ENCODE results near the gene SLC25A10.

SLC25A10 gene

GRCh38 chr17:81717049-81717765, 5.1 kb downstream of the SLC25A10 start:
- TF ChIP-seq CTCF (IDR thresholded peaks at IDR 0.05; ENCODE audit: insufficient read depth, missing control alignments): no peak
- FAIRE-seq (no peak), DNase-seq (ENCODE audit: insufficient read length, low spot score) (no peak)

DNA sequence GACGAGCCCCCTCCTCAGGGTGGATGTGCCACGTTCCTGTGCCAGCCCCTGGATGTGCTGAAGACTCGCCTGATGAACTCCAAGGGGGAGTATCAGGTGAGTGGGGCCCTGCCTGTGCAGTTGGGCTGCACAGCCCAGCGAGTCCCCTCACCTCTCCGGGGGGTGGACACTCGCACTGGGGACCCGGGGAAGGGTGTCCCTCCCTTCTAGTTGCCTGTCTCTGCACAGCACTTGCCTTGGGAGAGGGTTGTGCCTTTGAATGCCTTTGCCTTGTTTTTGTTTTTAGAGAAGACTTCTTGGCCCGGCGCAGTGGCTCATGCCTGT, 5.6 kb downstream of the SLC25A10 start:
- FAIRE-seq (no peak), DNase-seq (ENCODE audit: insufficient read length, low spot score) (no peak)
- TF ChIP-seq CTCF (IDR thresholded peaks at IDR 0.05; ENCODE audit: insufficient read depth, missing control alignments): no peak

GRCh38 chr17:81719410-81720266, 7.6 kb downstream of the SLC25A10 start:
- no peak for TF ChIP-seq CTCF (IDR thresholded peaks at IDR 0.05; ENCODE audit: insufficient read depth, missing control alignments)
- FAIRE-seq (no peak), DNase-seq (ENCODE audit: insufficient read length, low spot score) (no peak)

DNA sequence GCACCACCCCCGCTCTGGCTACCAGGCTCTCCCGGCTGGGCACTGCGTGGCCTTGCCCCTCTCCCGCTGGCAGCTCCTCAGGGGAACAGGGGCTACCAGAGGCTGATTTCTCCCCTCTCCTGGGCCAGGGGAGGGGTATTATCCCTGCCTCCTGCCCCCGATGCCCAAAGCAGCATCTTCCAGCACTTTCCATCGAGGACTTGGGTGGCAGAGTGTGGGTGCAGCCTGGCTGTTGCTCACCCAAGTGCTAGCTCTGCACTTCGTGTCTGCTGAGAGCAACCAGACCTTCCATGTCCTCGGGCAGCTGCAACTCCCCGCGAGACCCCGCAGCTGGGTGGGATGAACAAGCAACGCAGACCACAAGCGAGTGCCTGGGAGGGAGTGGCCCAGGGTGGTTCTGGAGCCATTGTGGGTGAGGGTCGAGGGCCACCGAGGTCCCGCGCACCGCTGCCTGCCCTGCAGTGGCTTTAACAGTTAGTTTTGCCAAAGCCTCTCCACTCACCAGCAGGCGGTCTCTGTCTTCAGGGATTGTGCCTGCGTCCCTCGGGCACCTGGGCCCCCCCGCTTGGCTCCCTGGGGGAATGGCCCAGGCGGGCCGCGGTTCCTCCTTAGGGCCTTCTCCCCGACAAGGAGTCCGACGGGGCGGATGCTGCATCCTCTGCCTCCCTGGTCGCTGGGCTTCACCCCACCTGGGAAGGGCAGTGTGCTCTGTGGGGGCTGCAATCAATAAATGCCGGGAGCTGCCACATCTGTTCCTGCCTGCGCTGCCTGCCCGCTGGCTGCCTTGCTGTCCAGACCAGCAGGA, 8.4 kb downstream of the SLC25A10 start:
- DNase-seq (ENCODE audit: insufficient read length, low spot score) (no peak), FAIRE-seq (no peak)
- no peak for TF ChIP-seq CTCF (IDR thresholded peaks at IDR 0.05; ENCODE audit: insufficient read depth, missing control alignments)

DNA sequence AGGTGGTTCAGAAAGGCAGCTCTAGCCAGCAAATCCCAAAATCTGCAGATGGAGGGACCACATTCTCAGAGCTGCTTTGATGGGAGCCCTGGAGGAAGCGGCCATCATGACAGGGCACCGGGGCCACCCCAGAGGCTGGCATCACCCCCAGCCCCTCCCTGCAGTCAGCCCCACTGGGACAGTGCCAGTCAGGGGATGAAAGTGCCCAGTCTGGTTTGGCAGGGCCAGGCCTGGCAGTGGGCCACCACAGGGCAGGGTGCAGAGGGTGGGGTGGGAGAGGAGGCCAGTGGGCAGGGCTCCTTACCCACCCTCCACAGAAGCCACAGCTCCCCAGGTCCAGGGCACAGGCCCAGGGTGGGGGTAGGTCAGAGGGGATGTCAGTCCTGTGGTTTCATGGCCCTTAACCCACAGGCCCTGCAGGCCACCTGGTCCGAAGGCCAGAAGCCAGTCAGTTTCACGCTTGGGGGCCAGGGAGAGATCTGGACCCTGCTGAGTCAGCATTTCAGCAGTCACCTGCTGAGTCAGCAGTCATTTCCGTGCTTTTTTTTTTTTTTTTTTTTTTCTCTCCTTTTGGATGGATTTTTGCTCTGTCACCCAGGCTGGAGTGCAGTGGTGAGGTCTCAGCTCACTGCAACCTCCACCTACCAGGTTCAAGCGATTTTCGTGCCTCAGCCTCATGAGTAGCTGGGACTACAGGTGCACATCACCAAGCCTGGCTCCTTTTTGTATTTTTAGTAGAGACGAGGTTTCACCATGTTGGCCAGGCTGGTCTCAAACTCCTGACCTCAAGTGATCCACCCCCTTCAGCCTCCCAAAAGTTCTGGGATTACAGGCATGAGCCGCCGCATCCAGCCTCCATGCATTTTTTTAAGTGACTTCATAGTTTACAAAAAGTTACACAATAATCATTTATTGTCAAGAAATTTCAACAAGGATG, 10.4 kb downstream of the SLC25A10 start:
- no peak for DNase-seq (ENCODE audit: insufficient read length, low spot score)
- no peak for FAIRE-seq
- no peak for TF ChIP-seq CTCF (IDR thresholded peaks at IDR 0.05; ENCODE audit: insufficient read depth, missing control alignments)

DNA sequence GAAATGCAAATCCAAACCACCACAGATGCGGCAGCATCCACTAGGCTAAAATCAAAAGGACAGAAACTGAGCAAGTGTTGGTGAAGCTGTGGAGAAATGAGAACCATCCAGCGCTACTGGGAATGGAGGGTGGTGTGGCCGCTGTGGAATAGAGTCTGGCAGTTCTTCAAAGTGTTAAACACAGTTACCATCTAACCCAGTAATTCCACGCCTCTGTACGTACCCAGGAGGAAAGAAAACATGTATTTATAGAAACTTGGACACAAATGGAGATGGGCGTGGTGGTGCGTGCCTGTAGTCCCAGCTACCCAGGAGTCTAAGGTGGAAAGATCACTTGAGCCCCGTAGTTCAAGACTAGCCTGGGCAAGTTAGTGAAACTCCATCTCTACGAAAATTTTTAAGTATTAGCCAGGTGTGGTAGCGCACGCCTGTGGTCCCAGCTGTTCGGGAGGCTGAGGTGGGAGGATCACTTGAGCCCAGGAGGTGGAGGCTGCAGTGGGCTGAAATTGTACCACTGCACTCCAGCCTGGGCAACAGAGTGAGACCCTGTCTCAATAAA, 11.6 kb downstream of the SLC25A10 start:
- FAIRE-seq: no peak

More for the DNA sequence above, 11.6 kb downstream of the SLC25A10 start:
- no peak for TF ChIP-seq CTCF (IDR thresholded peaks at IDR 0.05; ENCODE audit: insufficient read depth, missing control alignments)
- no peak for DNase-seq (ENCODE audit: insufficient read length, low spot score)

All from D721Med (cell line).